NCI-H128 (cell line): ENCODE data around the gene ITPKB.

Source experiments
- DNase-seq: peaks from one replicate; lab custom pipeline; 2025; ENCODE audit not compliant: unreplicated experiment; lab: John Stamatoyannopoulos, UW

Gene ITPKB

GRCh38 chr1:226586116-226586515, 153.0 kb downstream of the ITPKB start:
- no peak for DNase-seq

- DNase-seq = no peak
Observed at GRCh38 chr1:226584164-226584563, 154.9 kb downstream of the ITPKB start.

GRCh38 chr1:226582966-226583365, 156.1 kb downstream of the ITPKB start:
- DNase-seq = no peak
